ENCODE data around the gene E2F2.

DNA sequence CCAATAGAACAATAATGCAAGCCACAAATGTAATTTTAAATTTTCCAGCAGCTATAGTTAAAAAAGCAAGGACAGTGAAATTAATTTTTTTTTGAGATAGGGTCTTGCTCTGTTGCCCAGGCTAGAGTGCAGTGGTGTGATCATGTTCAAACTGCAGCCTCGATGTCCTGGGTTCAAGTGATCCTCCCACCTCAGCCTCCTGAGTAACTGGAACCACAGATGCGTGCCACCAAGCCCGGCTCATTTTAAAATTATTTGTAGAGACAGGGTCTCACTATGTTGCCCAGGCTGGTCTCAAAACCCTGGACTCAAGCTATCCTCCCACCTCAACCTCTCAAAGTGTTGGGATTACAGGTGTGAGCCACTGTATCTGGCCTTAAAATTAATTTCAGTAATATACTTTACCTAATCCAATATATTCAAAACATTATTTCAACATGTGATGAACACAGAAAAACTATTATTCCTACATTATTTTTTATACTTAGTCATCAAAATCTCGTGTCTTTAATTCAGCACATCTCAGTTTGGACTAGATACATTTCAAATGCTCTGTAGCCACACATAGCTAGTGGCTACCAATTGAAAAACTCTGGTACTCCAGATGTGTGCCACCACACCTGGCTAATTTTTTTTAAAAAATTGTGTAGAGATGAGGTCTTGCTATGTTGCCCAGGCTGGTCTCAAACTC, 39.1 kb upstream of the E2F2 start:
- TF ChIP-seq, protein P1, sequence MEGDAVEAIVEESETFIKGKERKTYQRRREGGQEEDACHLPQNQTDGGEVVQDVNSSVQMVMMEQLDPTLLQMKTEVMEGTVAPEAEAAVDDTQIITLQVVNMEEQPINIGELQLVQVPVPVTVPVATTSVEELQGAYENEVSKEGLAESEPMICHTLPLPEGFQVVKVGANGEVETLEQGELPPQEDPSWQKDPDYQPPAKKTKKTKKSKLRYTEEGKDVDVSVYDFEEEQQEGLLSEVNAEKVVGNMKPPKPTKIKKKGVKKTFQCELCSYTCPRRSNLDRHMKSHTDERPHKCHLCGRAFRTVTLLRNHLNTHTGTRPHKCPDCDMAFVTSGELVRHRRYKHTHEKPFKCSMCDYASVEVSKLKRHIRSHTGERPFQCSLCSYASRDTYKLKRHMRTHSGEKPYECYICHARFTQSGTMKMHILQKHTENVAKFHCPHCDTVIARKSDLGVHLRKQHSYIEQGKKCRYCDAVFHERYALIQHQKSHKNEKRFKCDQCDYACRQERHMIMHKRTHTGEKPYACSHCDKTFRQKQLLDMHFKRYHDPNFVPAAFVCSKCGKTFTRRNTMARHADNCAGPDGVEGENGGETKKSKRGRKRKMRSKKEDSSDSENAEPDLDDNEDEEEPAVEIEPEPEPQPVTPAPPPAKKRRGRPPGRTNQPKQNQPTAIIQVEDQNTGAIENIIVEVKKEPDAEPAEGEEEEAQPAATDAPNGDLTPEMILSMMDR (IDR thresholded peaks at IDR 0.05) = no peak
- TF ChIP-seq POLR2A (IDR thresholded peaks at IDR 0.05) = no peak

Data from thyroid gland (tissue), 4 donors.